Vagina (tissue), 2 donors: ENCODE data around the gene LAMB1.

Source experiments
- CTCF ChIP-seq, 3 experiments: fragments of 450-650 bp in 2 of 3; fragments of 200-600 bp in 1 of 3; sonication (generic) in 1 of 3; IDR thresholded peaks; one replicate each; pipeline ENCODE4 v1.5.1; 2017 to 2019; ENCODE audit warnings: antibody characterized with exemption in 3 of 3, mild to moderate bottlenecking in 2 of 3, moderate library complexity in 2 of 3
- POLR2A ChIP-seq, 2 donors: fragments of 450-650 bp; IDR thresholded peaks; one replicate each; pipeline ENCODE4 v1.6.1; 2017; ENCODE audit warnings: antibody characterized with exemption in 2 of 2, mild to moderate bottlenecking in 2 of 2, moderate library complexity in 2 of 2
- POLR2AphosphoS5 ChIP-seq, 2 donors: sonication (generic); formaldehyde crosslinking; IDR thresholded peaks; one replicate each; pipeline ENCODE4 v1.9.0; 2017; ENCODE audit warnings: antibody characterized with exemption in 2 of 2, mild to moderate bottlenecking in 2 of 2, low read depth in 1 of 2; ENCODE audit not compliant: insufficient read depth in 1 of 2

- no peak for TF ChIP-seq CTCF (IDR thresholded peaks at IDR 0.05)
- no peak for TF ChIP-seq POLR2A (IDR thresholded peaks at IDR 0.05)
- TF ChIP-seq POLR2AphosphoS5 (IDR thresholded peaks at IDR 0.05; ENCODE audit: insufficient read depth in 1 of 2, low read depth in 1 of 2) = no peak
These were observed 25.9 kb downstream of the LAMB1 start for GRCh38 chr7:107977048-107977447.
